ENCODE data around the gene SPATA16.
"Not testable (repeated sequence)": the region's sequence is repeated elsewhere in the genome, so short reads cannot be mapped to it uniquely, and the experiment has no call there.

SPATA16 gene

DNA sequence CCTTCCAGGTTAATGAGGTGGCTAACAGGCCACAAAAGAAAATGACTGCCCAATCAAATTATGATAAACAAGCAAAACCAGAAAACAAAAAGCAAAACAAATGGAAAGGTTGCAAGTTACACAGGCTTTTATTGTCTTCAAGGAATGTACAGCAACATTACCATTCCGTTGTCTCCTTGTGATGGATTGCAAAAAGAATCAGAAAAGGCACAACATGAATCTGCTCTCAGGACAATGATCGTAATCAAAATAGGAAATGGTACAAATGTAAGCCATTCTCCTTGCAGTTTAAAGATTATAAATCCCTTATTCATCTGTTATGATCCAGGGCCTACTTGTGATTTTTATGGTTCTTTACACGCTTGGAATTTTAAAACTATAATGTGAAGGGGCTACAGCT, 264.7 kb downstream of the SPATA16 start:
- no peak for DNase-seq (ENCODE audit: low spot score)

DNA sequence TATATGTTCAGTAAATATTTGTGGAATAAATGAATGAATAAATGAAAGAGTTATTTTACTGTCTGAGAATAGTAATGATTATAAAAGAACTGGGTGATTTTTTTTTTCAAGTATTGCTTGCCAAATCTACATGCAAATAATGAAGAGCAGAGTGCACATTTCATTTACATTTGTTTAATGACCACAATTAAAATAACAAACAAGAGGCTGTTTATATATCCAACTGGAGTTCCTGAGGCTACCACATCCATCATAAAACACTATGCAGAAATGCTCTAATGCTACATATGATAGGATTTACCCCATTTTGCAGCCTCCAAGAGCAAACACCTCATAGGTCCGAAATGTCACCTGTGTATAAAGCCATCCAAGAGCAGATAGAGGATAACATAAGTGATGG, 266.0 kb downstream of the SPATA16 start:
- DNase-seq (ENCODE audit: low spot score) = no peak

DNA sequence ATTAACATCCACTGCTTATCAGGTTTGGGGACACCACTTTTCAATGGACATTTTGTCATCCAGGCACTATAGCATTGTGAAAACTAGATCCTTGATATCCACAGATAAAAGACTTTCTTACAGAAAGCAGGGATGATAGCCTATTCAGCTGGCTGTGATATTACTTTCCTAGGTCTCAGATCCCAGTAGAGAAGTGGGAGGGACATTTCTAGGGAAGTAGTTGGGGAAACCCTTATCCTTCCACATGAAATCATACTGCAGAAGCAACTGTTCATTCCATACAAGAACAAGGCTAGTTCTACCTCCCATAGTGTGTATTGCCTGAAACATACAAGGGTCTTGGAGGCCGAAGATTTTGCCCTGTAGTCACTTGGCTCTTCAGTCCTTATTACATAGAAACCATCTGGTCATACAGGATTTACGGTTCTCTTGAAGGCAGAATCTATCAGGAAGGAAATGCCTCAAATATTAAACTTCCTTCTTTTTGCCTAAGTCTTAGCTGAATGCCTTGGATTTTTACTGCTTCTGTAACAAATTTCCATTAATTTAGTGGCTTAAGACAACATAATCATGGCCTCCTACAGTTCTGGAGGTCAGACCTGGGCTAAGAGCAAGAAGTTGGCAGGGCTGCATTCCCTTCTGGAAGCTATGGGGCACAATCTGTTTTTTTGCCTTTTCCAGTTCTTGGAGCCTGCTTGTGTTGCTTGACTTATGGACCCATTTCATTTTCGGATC, 271.1 kb downstream of the SPATA16 start:
- no peak for DNase-seq (ENCODE audit: low spot score)

DNA sequence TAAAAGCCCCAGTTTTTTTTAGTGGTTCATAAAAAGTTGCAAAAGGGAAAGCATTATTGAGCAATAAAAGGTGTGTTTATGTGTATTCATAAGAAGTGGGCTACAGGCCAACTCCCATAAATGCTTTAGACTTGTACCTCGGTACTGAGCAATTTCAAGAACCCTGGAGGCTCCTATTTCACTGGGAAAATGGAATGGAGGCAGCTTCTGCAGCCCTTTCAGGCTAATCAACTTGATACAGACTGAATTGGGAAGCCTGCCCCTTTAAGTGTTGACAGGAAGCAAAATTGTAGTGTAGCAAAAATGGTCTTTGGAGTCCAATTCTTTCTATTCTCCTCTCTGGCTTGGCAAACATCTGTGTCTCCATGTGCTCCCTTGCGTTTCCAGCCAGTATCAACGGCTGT, 271.7 kb downstream of the SPATA16 start:
- DNase-seq (ENCODE audit: low spot score) = no peak

DNA sequence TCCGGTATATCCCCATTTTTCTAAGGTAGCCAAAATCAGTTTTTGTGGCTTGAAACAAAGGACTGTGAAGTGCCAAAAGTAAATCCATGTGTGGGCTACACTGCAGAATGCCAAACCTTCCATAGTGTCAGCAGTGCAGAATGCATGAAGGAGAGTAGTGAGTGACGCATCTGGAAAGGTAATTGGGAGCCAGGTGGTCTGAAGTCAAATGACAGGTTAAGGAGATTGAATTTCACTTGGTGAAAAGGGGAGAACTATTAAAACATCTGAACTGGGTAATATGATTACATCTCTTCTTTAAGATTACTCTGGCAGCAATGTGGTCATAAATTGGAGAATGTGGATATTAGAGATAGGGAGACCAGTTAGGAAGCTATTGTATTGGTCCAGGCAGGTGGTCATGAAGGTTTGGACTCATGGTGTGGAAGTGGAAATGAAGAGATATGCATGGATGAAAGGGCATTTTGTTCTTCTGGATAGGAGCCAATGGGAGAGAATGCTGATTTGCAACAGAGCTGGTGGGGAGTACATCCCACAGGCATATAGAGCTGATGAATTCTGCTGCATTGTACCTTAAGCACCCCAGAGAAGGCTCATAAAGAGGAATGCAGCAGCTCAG, 272.3 kb downstream of the SPATA16 start:
- DNase-seq (ENCODE audit: low spot score) = no peak

DNA sequence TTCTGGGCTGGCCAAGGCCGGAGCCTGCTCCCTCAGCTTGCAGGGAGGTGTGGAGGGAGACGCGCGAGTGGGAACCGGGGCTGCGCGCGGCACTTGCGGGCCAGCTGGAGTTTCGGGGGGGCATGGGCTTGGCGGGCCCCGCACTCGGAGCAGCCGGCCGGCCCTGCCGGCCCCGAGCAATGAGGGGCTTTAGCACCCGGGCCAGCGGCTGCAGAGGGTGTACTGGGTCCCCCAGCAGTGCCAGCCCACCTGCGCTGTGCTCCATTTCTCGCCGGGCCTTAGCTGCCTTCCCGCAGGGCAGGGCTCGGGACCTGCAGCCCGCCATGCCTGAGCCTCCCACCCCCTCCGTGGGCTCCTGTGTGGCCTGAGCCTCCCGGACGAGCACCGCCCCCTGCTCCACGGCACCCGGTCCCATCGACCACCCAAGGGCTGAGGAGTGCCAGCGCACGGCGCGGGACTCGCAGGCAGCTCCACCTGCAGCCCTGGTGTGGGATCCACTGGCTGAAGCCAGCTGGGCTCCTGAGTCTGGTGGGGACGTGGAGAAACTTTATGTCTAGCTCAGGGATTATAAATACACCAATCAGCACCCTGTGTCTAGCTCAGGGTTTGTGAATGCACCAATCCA, 274.2 kb downstream of the SPATA16 start:
- DNase-seq (ENCODE audit: low spot score) = not testable (repeated sequence)

DNA sequence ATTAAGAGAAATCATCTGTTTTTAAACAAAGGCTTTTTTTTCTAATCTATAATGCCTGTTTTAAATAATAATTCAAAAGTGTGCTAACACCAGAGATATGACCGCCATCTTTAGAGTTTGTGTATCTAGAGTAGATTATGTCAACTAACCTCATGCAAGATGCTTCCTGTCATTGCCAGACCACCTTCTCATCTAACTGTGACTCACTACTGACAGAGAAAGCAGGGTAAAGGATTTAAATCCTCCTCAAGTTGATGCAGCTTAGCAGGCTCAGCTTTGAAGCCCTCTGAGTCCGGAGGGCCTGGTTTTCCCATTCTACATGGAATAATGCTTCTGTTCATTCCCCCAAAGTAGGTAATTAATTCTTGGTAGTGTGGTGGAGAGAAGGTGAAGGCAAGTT, 282.0 kb downstream of the SPATA16 start:
- no peak for DNase-seq (ENCODE audit: low spot score)

DNA sequence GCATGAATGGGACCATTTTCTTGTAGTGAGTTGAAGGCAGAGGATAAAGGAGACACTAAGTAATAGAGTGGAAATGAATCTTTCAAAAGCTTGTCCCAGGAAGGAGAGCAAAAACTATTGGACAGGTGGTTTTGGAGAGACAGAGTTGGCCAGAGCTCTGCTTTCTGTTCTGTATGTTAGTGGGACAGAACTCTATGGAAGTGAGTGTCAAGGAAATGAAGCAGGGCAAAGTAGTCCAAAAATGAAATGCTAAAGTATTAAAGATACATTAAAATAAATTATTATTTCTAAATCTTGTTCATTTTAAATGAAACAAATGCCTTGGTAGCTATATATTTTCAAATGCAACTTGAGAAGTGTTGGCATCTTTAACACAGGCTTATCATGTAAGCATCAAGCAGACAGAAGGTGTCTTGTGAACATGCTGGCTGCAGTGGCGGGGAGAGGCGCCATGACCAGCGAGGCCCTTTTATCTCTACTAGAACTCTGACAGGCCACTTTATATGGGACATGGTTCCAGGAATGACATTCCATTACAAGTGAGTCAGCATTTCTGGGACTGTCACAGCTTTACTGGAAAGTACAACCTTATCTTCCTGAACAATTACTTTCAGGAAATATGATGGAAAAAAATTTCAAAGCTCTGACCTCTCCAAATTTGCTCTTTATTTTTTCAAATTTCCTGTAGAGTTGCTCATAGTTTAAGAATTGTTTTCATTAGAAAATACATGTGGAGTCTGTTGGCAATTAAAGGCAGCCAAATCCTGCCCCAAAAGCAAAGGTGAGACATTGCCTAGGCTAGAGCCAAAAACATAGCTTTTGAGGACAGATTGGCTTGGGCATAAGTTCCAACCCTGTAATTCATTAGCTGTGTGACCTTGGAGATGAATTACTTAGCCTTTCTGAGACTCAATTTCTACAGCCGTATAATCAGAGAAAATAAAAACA, 284.0 kb downstream of the SPATA16 start:
- DNase-seq (ENCODE audit: low spot score) = no peak

DNA sequence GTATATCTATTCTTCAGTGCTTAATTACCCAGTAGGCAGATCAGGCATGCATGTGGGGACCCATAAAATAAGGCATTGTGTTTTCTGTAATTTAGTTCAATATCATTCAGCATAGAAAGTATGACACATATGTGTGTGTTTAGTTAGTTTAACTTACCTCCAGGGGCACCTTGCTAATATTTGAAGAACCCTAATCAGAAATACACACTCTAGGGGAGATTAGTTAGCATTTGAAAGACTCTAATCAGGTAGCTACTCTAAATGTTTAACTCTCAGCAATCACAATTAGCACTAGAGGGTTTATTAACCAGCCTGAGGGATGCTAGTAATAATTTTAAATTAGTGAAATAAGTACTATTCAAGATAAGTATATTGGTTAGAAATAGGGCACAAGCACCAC, 286.0 kb downstream of the SPATA16 start:
- DNase-seq (ENCODE audit: low spot score) = no peak

DNA sequence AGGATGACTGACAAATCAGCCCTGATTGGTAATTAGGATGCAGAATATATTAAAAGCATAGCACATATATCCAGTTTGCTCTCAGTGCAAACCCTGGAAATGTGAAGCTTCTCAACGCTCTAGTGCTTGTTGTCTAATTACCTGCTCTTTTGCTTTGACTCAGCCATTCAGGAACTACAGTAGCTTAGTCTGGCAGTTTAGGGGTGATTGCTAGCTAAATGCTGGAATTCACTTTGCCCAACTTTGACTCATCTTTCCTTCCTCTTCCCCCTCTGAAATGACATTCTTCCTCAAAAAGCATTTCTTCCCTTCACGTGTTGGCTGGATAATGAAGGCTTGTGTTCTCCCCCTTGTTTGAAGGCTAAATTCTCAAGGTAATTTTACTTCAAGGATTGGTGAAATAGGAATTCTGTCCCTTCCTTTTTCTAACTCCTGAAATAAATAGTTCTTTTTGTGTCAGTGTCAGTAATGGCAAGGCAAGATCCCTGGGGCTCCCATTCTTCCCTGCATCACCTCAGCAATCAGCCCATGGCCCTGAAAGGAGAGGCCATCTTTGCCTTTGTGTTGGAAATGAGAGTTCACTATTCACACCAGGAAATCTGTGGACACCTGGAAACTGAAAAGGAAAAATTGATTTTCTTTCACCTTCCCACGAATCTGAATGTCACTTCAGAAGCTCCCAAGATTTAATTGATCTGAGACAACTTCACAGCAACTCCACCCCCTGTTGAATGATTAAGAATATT, 286.9 kb downstream of the SPATA16 start:
- DNase-seq (ENCODE audit: low spot score) = no peak

DNA sequence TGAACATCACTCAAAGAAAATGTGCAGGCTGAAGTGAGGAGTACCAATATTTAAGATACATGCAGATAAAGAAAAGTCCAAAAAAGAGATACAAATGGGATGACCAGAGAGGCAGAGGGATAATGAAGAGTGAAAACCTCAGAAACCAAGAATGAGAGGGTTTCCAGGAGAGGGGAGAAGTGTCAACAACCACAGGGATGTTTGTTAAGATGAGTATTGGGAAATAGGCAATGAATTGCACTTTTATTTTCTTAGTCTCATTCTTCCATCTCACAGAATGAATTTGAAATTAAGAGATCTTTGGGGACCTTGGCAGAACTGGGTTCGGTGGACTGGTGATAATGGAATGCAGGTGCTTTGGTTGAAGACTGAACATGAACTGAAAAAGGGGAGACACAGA, 288.0 kb downstream of the SPATA16 start:
- DNase-seq (ENCODE audit: low spot score) = no peak

DNA sequence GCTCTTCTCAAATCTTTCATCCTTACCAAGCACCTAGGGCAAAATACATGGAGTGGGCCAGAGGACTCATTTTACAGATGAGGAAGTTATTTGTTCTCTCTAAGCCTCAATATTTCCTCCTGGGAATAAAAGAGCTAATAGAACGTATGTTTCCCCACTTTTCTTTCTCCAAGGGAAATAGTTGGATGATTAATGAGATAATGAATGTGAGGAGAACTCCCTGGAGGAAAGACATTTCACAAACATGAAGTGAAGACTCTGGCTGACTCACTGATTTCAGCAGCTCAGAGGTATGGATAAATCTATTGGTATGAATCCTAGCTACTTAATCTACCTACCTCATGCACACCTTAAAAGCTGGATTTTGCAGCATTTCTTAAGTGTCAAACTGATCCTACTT, 292.1 kb downstream of the SPATA16 start:
- DNase-seq (ENCODE audit: low spot score) = no peak

DNA sequence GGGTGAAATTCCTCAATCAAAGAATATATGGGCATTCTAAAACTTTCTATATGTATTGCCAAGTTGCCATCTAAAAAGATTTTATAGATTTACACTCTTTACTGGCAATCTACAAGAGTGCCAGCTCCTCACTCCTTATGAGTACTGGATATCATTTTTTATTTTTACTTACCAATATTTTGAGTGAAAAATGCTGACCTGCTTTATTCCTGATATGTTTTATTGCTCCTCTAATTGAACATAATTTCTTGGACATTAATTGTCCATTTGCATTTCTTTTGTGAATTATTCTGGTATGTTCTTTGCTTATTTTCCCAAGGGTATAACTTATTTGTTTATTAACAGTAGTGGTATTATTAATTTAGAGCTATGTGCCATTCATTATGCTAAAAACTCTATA, 293.7 kb downstream of the SPATA16 start:
- DNase-seq (ENCODE audit: low spot score) = no peak

DNA sequence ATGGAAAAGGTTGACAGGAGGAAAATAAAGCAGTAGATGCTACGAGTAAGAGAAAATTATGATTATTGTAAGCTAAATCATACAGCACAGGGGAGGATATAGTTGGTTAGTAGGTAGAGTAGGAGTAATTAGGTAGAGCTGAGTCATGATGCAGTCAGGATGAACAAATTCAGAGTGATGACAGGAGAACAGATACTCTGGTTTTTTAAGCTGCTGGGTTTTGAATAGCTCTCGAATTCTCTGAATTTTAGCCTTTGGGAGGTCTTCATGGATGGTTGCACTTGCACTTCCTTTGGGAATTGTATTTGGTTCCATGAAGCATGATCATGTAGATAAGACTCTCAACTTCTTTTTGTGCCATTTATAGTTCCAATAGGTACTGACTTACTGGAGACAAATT, 294.3 kb downstream of the SPATA16 start:
- DNase-seq (ENCODE audit: low spot score) = no peak

DNA sequence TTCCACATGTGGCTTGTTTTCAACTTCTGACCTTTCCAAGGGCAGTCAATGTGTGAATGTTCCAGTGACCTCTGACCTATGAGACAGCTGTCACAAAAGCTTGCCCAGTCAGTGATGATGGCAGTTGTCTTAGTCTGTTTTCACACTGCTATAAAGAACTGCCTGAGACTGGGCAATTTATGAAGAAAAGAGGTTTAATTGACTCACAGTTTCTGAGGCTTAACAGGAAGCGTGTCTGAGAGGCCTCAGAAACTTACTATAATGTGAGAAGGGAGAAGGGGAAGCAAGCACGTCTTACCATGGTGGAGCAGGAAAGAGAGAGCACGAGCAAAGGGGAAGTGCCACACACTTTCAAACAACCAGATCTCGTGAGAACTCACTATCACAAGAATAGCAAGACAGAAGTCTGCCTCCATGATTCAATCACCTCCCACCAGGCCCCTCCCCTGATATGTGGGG, 294.9 kb downstream of the SPATA16 start:
- DNase-seq (ENCODE audit: low spot score) = no peak

DNA sequence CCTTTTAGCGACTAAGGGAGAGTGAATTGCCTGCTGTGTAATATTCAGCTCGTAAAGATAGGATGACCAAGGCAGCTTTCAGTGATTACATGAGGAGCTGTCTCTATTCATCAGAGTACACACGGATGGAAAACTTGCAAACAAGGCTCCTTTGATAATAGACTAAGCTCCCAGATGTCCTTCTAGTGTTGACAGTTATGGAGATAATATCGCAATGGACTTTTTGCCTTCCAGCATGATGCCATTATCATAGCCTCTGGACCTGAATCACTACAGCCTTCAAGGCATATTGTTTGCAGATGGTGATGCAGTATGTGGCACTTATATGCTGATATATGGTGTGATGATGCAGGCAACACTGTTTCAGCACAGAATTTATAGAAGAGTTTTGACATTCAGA, 296.6 kb downstream of the SPATA16 start:
- no peak for DNase-seq (ENCODE audit: low spot score)

DNA sequence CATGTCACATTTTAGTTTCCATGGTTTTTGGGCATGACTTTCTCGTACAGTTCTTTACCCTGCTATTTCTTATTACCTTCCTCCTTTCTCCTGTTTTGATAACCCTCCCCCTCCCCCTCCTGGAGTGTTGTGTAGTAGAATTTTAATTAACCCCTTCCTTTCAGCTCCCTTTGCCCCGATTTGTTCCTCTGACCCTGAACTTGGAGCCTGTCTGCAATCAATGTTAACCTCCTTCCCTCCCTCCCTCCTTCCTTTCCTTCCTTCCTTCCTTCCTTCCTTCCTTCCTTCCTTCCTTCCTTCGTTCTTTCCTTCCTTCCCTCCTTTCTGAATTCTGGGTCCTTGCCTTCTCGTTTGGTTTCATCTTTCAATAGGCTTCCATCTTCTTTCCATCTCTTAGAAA, 300.1 kb downstream of the SPATA16 start:
- no peak for DNase-seq (ENCODE audit: low spot score)

DNA sequence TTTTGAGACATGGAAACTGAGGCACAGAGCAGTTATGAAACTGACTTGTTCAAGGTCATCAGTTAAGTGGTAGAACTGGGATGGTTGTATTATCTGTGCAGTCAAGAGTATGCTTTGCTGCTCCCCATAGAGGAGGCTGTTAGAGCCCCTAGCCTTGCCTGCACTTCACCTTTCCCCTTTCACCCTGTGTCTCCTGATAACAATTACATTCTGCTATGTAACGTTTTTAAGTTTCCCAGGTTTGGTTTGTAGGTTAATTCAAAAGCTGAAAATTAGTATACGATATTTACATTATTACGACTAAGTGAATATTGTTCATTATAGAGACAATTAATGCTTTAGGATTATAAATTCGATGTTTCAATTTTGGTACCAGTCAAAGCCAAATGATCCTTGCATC, 300.6 kb downstream of the SPATA16 start:
- DNase-seq (ENCODE audit: low spot score) = no peak

DNA sequence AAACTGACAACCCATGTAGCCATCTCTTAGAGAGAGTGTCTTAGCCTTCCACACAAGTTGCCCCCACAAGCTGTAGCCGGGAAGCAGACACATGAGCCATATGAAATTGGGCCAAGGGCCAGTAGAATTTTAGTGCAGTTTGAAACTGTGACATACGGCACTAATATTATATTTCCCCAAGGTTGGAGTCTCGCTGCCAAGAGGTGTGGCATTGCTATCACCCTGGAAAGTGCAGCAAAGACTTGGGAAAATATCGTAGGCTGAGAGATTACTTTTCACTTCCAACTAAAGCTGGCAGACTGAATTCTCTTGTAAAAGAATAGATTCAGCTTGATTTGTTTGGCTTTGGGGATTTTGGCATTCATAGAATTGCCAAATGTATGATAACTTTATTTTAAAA, 301.4 kb downstream of the SPATA16 start:
- no peak for DNase-seq (ENCODE audit: low spot score)

All from CD4-positive, alpha-beta T cell treated with Interleukin-2 at 100 ng/mL for 4 hours (primary cell).